Bronchial epithelial cell (primary cell): ENCODE data around the gene CA4. TPM values are rescaled to one million over a fixed set of nuclear protein-coding genes. Genes with fewer than 3 reads are reported as not detected.
A peak's percentile ranks its signal among the peaks of the same experiment; 100 is the strongest.

ENCODE experiments used
- DNase-seq: peaks from one replicate; pipeline ENCODE4 v3.0.0-alpha.2; 2010; ENCODE audit warnings: low read depth
- FAIRE-seq: peaks from 2 replicates; lab custom pipeline; 2011; peaks lifted over from hg19 to GRCh38; lab: Jason Lieb, UNC
- H3K27me3 ChIP-seq: 2 replicates; pipeline ENCODE4 v1.5.1; 2011; ENCODE audit warnings: low read length; ENCODE audit not compliant: control insufficient read depth, insufficient read depth
- H3K36me3 ChIP-seq: 2 replicates; pipeline ENCODE4 v1.5.1; 2011; ENCODE audit warnings: low read length; ENCODE audit not compliant: control insufficient read depth, insufficient read depth
- H3K4me3 ChIP-seq: 2 replicates; pipeline ENCODE4 v1.5.1; 2011; ENCODE audit warnings: mild to moderate bottlenecking, low read depth, low read length, control low read depth
- total RNA-seq: library from RNA; depleted of rRNA; stranded (reverse); fragments of >200 nt; gene quantifications from 2 replicates; pipeline ENCODE4 v1.2.1, GENCODE V29; 2014
- TF ChIP-seq, protein P1 (sequence below): IDR thresholded peaks from 2 replicates; pipeline ENCODE4 v1.5.1; 2011; ENCODE audit warnings: mild to moderate bottlenecking, moderate library complexity, low read length, control low read depth, inconsistent platforms; ENCODE audit not compliant: insufficient read depth, severe bottlenecking

The CA4 gene
- total RNA-seq, 1 donor from 2014 or later: not detected

DNA sequence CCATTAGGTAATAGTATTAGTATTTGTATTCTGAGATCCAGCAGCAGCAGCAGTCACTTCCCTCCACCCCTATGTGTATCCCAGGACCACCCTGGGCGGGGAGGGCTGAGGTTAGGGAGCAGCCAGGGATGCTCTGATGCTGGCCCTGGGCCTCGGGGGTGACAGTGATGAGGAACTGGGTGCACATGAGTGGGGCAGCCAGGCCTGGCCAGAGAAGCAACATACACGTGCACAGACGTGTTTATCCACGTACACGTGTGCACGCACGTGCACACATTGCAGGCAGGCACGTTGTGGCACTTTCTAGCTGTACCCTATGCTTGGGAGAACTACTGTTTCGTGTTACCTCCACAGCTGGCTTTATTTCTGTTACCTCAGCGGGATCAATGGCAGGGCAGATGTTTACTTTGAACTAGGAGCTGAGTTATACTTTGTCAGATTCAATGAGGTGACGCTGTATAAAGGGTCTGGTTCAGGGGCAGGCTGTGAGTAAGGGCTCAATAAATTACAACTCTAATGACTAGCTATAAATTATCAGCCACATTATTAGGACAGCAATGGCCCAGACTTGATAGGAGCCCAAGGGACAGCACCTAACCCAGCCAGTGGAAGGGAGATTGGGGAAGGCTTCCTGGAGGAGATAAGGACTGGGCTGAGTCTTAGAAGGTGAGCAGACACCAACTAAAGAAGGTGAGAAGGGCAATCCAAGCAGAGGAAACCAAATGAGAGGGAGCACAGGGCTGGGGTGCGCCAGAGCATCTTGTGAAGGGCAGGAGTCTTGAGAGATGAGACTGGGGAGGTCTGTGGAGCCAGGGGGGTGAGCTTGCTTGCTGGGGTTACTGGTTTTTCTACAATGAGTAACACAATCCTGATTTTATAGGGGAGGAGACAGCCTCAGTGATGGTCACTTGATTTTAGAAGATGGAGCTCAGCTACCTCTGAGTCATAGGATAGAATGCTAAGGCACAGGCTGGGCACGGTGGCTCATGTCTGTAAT, 22.4 kb upstream of the CA4 start:
- DNase-seq: no peak
- Histone ChIP-seq H3K36me3 (no peaks in the 10 kb centered on the region), H3K27me3 (no peaks in the 10 kb centered on the region), H3K4me3 (no peak overlapping the region)
- TF ChIP-seq, protein P1, sequence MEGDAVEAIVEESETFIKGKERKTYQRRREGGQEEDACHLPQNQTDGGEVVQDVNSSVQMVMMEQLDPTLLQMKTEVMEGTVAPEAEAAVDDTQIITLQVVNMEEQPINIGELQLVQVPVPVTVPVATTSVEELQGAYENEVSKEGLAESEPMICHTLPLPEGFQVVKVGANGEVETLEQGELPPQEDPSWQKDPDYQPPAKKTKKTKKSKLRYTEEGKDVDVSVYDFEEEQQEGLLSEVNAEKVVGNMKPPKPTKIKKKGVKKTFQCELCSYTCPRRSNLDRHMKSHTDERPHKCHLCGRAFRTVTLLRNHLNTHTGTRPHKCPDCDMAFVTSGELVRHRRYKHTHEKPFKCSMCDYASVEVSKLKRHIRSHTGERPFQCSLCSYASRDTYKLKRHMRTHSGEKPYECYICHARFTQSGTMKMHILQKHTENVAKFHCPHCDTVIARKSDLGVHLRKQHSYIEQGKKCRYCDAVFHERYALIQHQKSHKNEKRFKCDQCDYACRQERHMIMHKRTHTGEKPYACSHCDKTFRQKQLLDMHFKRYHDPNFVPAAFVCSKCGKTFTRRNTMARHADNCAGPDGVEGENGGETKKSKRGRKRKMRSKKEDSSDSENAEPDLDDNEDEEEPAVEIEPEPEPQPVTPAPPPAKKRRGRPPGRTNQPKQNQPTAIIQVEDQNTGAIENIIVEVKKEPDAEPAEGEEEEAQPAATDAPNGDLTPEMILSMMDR: no peak
- FAIRE-seq: no peak

DNA sequence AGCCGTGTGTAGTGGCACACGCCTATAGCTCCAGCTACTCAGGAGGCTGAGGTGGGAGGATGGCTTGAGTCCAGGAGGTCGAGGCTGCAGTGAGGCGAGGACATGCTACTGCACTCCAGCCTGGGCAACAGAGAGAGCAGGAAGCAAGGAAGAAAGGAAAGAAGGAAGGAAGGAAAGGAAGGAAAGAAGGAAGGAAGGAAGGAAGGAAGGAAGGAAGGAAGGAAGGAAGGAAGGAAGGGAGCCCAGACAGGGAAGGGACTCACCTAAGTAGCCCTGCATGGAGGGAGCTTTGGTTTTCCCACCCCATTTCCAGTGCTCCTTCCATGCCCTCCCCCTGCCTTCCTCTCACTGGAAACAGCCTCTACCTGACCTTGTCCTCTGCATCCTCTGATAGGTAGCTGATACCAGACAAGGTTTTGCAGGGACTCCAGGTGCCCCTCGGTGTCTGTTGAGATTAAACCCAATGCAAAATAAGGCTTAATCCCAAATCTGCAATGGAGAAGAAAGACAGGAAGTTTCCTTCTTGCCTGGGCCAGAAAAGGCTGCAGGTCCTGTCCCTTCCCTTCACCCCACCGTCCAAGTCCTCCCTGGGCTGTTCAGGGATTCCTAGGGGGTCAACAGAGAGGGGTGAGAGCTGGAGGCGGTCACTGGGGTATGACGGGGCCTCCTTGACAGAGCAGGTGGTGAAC, 21.5 kb upstream of the CA4 start:
- no peak for DNase-seq
- no peak for FAIRE-seq
- TF ChIP-seq, protein P1: no peak

DNA sequence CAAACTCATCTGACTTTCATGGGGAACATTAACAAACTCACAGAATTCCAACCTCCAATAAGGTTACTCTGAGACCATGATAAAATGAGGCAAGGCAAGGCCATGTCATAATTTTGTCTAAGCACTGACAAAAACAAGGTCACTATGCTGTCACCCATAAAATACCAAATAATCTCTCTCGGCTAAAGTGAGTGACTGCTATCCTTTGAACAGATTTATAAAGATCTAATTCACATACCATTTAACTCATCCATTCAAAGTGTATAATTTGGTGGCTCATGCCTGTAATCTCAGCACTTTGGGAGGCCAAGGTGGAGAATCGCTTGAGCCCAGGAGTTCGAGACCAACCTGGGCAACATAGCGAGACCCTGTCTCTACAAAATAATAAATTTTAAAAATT, 20.6 kb upstream of the CA4 start:
- Histone ChIP-seq H3K4me3 (no peak overlapping the region), H3K27me3 (no peaks in the 10 kb centered on the region), H3K36me3 (no peaks in the 10 kb centered on the region)
- no peak for FAIRE-seq
- no peak for DNase-seq
- TF ChIP-seq, protein P1: no peak

More for the DNA sequence above, 21.5 kb upstream of the CA4 start:
- H3K4me3 ChIP-seq: no peak overlapping the region
- no peaks in the 10 kb centered on the region for H3K27me3 ChIP-seq
- H3K36me3 ChIP-seq: no peaks in the 10 kb centered on the region

DNA sequence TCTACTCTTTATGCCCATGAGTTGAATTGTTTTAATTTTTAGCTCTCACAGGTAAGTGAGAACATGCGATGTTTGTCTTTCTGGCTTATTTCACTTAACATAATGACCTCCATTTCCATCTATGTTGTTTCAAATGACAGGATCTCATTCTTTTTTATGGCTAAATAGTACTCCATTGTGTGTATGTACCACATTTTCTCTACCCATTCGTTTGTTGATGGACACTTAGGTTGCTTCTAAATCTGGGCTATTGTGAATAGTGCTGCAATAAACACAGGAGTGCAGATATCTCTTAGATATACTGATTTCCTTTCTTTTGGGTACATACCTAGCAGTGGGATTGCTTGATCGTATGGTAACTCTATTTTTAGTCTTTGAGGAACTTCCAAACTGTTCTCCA, 19.3 kb upstream of the CA4 start:
- H3K27me3 ChIP-seq: no peaks in the 10 kb centered on the region
- H3K4me3 ChIP-seq: no peak overlapping the region
- DNase-seq: no peak
- H3K36me3 ChIP-seq: no peaks in the 10 kb centered on the region
- TF ChIP-seq, protein P1: no peak
- FAIRE-seq: no peak

DNA sequence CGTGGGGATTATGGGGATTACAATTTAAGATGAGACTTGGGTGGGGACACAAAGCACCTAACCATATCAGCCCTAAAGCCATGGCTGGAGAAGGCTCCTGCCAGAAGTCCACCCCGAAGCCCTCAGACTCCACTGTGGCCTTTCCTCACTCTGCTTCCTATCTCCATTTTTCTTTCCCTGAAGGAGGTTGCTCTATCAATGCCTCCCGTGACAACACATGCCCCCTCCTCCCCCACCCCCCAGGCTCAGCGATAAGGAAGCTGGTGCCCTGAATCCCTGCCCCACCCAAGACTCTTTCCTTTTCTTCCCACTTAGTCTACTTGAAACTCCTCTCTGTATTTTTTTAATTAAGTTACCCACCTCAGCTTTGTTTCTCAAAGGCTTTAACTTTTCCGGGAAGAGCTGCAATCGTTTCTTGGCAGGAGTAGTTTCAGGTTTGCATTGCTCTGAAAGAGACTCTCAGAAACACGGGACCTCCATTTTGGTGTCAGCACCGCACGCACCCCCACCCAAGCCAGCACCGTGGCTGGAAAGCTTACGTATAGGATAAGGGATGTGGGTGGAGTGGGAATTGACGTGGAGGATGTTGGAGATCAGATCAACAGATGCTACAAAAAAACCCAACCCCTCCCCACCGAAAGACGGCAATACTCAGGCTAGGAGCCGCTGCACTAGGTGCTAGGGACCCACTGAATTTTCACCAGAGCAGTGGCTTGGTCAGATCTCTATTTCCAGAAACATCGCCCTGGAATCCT, 15.2 kb upstream of the CA4 start:
- TF ChIP-seq, protein P1: no peak
- Histone ChIP-seq H3K4me3 (peak overlapping the region; percentile 83), H3K27me3 (peaks cover 17% of the 10 kb centered on the region), H3K36me3 (no peaks in the 10 kb centered on the region)
- DNase-seq (no peak), FAIRE-seq (no peak)
